ENCODE measurements around the gene ASIC3. TPM values are rescaled to one million over a fixed set of nuclear protein-coding genes. Genes with fewer than 3 reads are reported as not detected.
"Not testable (repeated sequence)": the region's sequence is repeated elsewhere in the genome, so short reads cannot be mapped to it uniquely, and the experiment has no call there.

The ASIC3 gene
- total and polyA plus RNA-seq, 2 donors (not counting 3 experiments of a cell fraction or from before 2014, with no cell fraction given) = 0.69 to 0.70 TPM

- intact Hi-C loops (cut with micrococcal nuclease) = no loop called here
- TF ChIP-seq POLR2AphosphoS5 (IDR thresholded peaks at IDR 0.05; ENCODE audit: insufficient read depth, low read depth, low read length) = no peak
- TF ChIP-seq FOS (IDR thresholded peaks at IDR 0.05; ENCODE audit: borderline replicate concordance, insufficient read depth, low read length) = no peak
- no peak for TF ChIP-seq JUN (IDR thresholded peaks at IDR 0.05; ENCODE audit: borderline replicate concordance, insufficient read depth, insufficient read length, low read depth)
- Histone ChIP-seq H3K4me1 (ENCODE audit: control insufficient read depth, extremely low read depth, insufficient read depth, low read length) (peaks cover 13% of the 10 kb centered on the region), H3K9me3 (replicated peaks; ENCODE audit: control insufficient read depth, insufficient read depth, low read length) (no peaks in the 10 kb centered on the region), H3K9me1 (replicated peaks; ENCODE audit: control insufficient read depth, extremely low read depth, insufficient read depth, low read length) (no peaks in the 10 kb centered on the region), H4K20me1 (replicated peaks; ENCODE audit: control insufficient read depth, extremely low read depth, insufficient read depth, low read length) (no peaks in the 10 kb centered on the region), H3K79me2 (ENCODE audit: control insufficient read depth, insufficient read depth, low read length) (no peaks in the 10 kb centered on the region), H3K27ac (ENCODE audit: insufficient read depth, low read depth, low read length) (no peak overlapping the region), H3K36me3 (ENCODE audit: control insufficient read depth in 2 of 2, extremely low read depth in 1 of 2, insufficient read depth in 2 of 2, low read length in 2 of 2) (no peaks in the 10 kb centered on the region), H2AFZ (ENCODE audit: low read depth, low read length) (no peak overlapping the region), H3K4me3 (replicated peaks in 1 of 3; ENCODE audit: insufficient read depth in 1 of 3, low read depth in 1 of 3, low read length in 3 of 3) (no peak overlapping the region), H3K9ac (replicated peaks; ENCODE audit: extremely low read depth, insufficient read depth, low read length) (no peak overlapping the region), H3K4me2 (ENCODE audit: insufficient read depth, low read length) (no peak overlapping the region), H3K27me3 (ENCODE audit: control insufficient read depth in 2 of 2, insufficient read depth in 2 of 2, low read length in 2 of 2) (peaks cover 0 to 2% of the 10 kb centered on the region in 2 experiments)
- no TSS peak for BruUV-seq (replicated peaks)
- FAIRE-seq (no peak), DNase-seq (ENCODE audit: low read depth, low spot score) (no peak)
- ChIA-PET CTCF (interaction anchor here (1.4 kb wide), 1 partner anchor 8 kb away, joined by 5 read pairs; no protein-coding TSS in a partner anchor), POLR2A (no interaction called here)
- dilution Hi-C loops (cut with MboI; ENCODE audit: extremely low pct_ligation_motif_present, low sequenced_read_pairs) = no loop called here
Measured at GRCh38 chr7:151025924-151026671, 22.2 kb upstream of the ASIC3 start.

DNA sequence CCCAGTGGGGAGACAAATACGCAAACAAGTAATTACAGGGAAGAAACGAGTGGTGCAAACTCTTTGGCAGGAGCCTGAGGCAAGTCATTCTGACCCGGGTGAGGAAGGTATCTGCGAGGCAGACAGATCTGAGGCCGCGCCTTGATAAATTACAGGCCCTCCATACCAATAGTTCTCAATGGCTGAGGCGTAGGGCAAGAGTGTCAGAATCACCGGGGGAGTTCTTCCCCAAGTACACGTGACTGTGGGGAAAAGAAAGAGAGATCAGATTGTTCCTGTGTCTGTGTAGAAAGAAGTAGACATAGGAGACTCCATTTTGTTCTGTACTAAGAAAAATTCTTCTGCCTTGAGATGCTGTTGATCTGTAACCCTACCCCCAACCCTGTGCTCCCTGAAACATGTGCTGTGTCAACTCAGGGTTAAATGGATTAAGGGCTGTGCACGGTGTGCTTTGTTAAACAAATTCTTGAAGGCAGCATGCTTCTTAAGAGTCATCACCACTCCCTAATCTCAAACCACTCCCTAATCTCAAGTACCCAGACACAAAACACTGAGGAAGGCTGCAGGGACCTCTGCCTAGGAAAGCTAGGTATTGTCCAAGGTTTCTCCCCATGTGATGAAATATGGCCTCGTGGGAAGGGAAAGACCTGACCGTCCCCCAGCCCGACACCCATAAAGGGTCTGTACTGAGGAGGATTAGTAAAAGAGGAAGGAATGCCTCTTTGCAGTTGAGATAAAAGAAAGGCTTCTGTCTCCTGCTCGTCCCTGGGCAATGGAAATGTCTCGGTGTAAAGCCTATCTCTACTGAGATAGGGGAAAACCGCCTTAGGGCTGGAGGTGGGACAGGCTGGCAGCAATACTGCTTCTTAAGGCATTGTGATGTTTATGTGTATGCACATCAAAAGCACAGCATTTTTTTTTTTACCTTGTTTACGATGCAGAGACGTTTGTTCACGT, 21.3 kb upstream of the ASIC3 start:
- H3K4me3 ChIP-seq (replicated peaks in 1 of 3; ENCODE audit: insufficient read depth in 1 of 3, low read depth in 1 of 3, low read length in 3 of 3); H4K20me1 ChIP-seq (replicated peaks; ENCODE audit: control insufficient read depth, extremely low read depth, insufficient read depth, low read length); H3K79me2 ChIP-seq (ENCODE audit: control insufficient read depth, insufficient read depth, low read length); FAIRE-seq; H3K9me1 ChIP-seq (replicated peaks; ENCODE audit: control insufficient read depth, extremely low read depth, insufficient read depth, low read length); H3K9ac ChIP-seq (replicated peaks; ENCODE audit: extremely low read depth, insufficient read depth, low read length); intact Hi-C loops (cut with micrococcal nuclease); dilution Hi-C loops (cut with MboI; ENCODE audit: extremely low pct_ligation_motif_present, low sequenced_read_pairs); POLR2A ChIA-PET; H3K9me3 ChIP-seq (replicated peaks; ENCODE audit: control insufficient read depth, insufficient read depth, low read length); BruUV-seq (replicated peaks); H2AFZ ChIP-seq (ENCODE audit: low read depth, low read length); DNase-seq (ENCODE audit: low read depth, low spot score); H3K4me2 ChIP-seq (ENCODE audit: insufficient read depth, low read length); H3K27me3 ChIP-seq (ENCODE audit: control insufficient read depth in 2 of 2, insufficient read depth in 2 of 2, low read length in 2 of 2); H3K27ac ChIP-seq (ENCODE audit: insufficient read depth, low read depth, low read length); H3K36me3 ChIP-seq (ENCODE audit: control insufficient read depth in 2 of 2, extremely low read depth in 1 of 2, insufficient read depth in 2 of 2, low read length in 2 of 2): not testable (repeated sequence)
- peaks cover 13% of the 10 kb centered on the region for H3K4me1 ChIP-seq (ENCODE audit: control insufficient read depth, extremely low read depth, insufficient read depth, low read length)
- CTCF ChIA-PET = interaction anchor here (1.1 to 2.1 kb wide), 7 partner anchors 8 to 97 kb away, joined by 5 to 24 read pairs (median 7); no protein-coding TSS in a partner anchor

DNA sequence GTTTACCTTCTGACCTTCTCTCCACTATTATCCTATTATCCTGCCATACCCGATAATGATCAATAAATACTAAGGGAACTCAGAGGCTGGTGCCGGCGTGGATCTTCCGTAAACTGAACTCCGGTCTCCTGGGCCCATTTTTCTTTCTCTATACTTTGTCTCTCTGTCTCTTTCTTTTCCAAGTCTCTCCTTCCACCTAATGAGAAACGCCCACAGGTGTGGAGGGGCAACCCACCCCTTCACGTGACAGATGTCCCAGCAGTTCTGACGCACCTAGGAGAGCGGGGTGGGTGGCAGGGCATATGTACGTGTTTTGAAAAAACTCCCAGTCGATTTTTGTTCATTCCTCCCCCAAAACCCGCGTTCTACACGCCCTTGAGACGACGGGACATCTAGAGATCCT, 20.6 kb upstream of the ASIC3 start:
- H3K27me3 ChIP-seq (ENCODE audit: control insufficient read depth in 2 of 2, insufficient read depth in 2 of 2, low read length in 2 of 2); dilution Hi-C loops (cut with MboI; ENCODE audit: extremely low pct_ligation_motif_present, low sequenced_read_pairs); DNase-seq (ENCODE audit: low read depth, low spot score); BruUV-seq (replicated peaks); H4K20me1 ChIP-seq (replicated peaks; ENCODE audit: control insufficient read depth, extremely low read depth, insufficient read depth, low read length); FAIRE-seq; H3K79me2 ChIP-seq (ENCODE audit: control insufficient read depth, insufficient read depth, low read length); H3K9me1 ChIP-seq (replicated peaks; ENCODE audit: control insufficient read depth, extremely low read depth, insufficient read depth, low read length); POLR2A ChIA-PET; H3K36me3 ChIP-seq (ENCODE audit: control insufficient read depth in 2 of 2, extremely low read depth in 1 of 2, insufficient read depth in 2 of 2, low read length in 2 of 2); H3K9me3 ChIP-seq (replicated peaks; ENCODE audit: control insufficient read depth, insufficient read depth, low read length): not testable (repeated sequence)
- H3K27ac ChIP-seq (ENCODE audit: insufficient read depth, low read depth, low read length) = peak overlapping the region; percentile 14
- H2AFZ ChIP-seq (ENCODE audit: low read depth, low read length) = peak overlapping the region; percentile 49
- peak overlapping the region in 2 of 3 experiments; percentile 35 to 83 for H3K4me3 ChIP-seq (replicated peaks in 1 of 3; ENCODE audit: insufficient read depth in 1 of 3, low read depth in 1 of 3, low read length in 3 of 3)
- H3K9ac ChIP-seq (replicated peaks; ENCODE audit: extremely low read depth, insufficient read depth, low read length) = peak overlapping the region; percentile 51
- CTCF ChIA-PET = interaction anchor here (0.6 to 2.1 kb wide), 16 partner anchors 9 to 206 kb away, joined by 3 to 24 read pairs (median 5); partner anchors contain the start of gene CDK5
- H3K4me2 ChIP-seq (ENCODE audit: insufficient read depth, low read length) = peak overlapping the region; percentile 32
- H3K4me1 ChIP-seq (ENCODE audit: control insufficient read depth, extremely low read depth, insufficient read depth, low read length) = peaks cover 13% of the 10 kb centered on the region
- intact Hi-C loops (cut with micrococcal nuclease) = loop anchor here (1.0 kb wide), 7 partner anchors 12 to 145 kb away; partner anchors contain the start of gene FASTK

All from endothelial cell of umbilical vein (primary cell).